OCI-LY7 (cell line): ENCODE measurements around the gene PAPOLG. TPM values are rescaled to one million over a fixed set of nuclear protein-coding genes. Genes with fewer than 3 reads are reported as not detected.

ENCODE experiments used
- Bru-seq: library from RNA; stranded (reverse); fragments of 400-500 nt; gene quantifications from one replicate; lab custom pipeline; 2021; lab: Mats Ljungman, UMichigan
- BruChase-seq, 2 experiments: library from RNA; stranded (reverse); fragments of 400-500 nt; gene quantifications; one replicate each; lab custom pipeline; 2021; lab: Mats Ljungman, UMichigan
- BruUV-seq: library from RNA; stranded (reverse); fragments of 400-500 nt; replicated peaks from 2 replicates; lab custom pipeline; 2021; lab: Mats Ljungman, UMichigan
- CTCF ChIA-PET: fragments of 300-600 bp; sonication (Branson Sonifier 250); formaldehyde crosslinking; loops from one replicate; lab custom pipeline; 2022; ENCODE audit warnings: antibody characterized with exemption; ENCODE audit not compliant: unreplicated experiment; lab: Charles Lee
- POLR2A ChIA-PET: fragments of 300-600 bp; sonication (Branson Sonifier 250); formaldehyde crosslinking; loops from one replicate; lab custom pipeline; 2022; ENCODE audit warnings: antibody characterized with exemption; lab: Charles Lee
- DNase-seq: peaks from one replicate; pipeline ENCODE4 v3.0.0-alpha.2; 2015; ENCODE audit warnings: low spot score
- H2AFZ ChIP-seq: fragments of 200-600 bp; sonication (generic), shearing (Covaris generic); 2 replicates; pipeline ENCODE4 v1.6.1; 2014; ENCODE audit warnings: mild to moderate bottlenecking, antibody characterized with exemption, low read length, moderate library complexity
- H3K27ac ChIP-seq: fragments of 200-600 bp; sonication (generic); 2 replicates; pipeline ENCODE4 v1.5.1; 2014; ENCODE audit warnings: mixed run types, low read depth, mild to moderate bottlenecking, moderate library complexity, low read length, inconsistent platforms; ENCODE audit not compliant: poor library complexity, severe bottlenecking
- H3K36me3 ChIP-seq: fragments of 200-600 bp; sonication (generic); 2 replicates; pipeline ENCODE4 v1.6.1; 2014; ENCODE audit warnings: mild to moderate bottlenecking, antibody characterized with exemption, low read length, moderate library complexity, mixed read lengths; ENCODE audit not compliant: insufficient read depth
- H3K4me1 ChIP-seq: fragments of 200-600 bp; sonication (generic); 2 replicates; pipeline ENCODE4 v1.5.1; 2014; ENCODE audit warnings: mild to moderate bottlenecking, low read length; ENCODE audit not compliant: insufficient read depth, poor library complexity, severe bottlenecking
- H3K4me2 ChIP-seq: fragments of 200-600 bp; sonication (generic); 2 replicates; pipeline ENCODE4 v1.6.1; 2014; ENCODE audit warnings: mild to moderate bottlenecking, low read length
- H3K4me3 ChIP-seq: fragments of 200-600 bp; sonication (generic); 2 replicates; pipeline ENCODE4 v1.5.1; 2014; ENCODE audit warnings: mild to moderate bottlenecking, low read depth, low read length; ENCODE audit not compliant: poor library complexity, severe bottlenecking
- H3K79me2 ChIP-seq: fragments of 200-600 bp; sonication (generic); 2 replicates; pipeline ENCODE4 v1.6.1; 2016; ENCODE audit warnings: low read depth, mild to moderate bottlenecking, low read length, moderate library complexity, mixed read lengths; ENCODE audit not compliant: insufficient read depth
- H3K9me2 ChIP-seq: fragments of 200-600 bp; sonication (generic); 2 replicates; pipeline ENCODE4 v1.6.1; 2016; ENCODE audit warnings: mild to moderate bottlenecking, low read length, mixed read lengths; ENCODE audit not compliant: insufficient read depth
- H3K9me3 ChIP-seq: fragments of 200-600 bp; sonication (generic); 2 replicates; pipeline ENCODE4 v1.6.1; 2014; ENCODE audit warnings: mild to moderate bottlenecking, mixed run types, low read length, mixed read lengths
- H4K20me1 ChIP-seq: fragments of 200-600 bp; sonication (generic); 2 replicates; pipeline ENCODE4 v1.6.1; 2014; ENCODE audit warnings: mild to moderate bottlenecking, antibody characterized with exemption, low read length, moderate library complexity, mixed read lengths; ENCODE audit not compliant: insufficient read depth
- EZH2phosphoT487 ChIP-seq: fragments of 200-600 bp; sonication (generic); IDR thresholded peaks from 2 replicates; pipeline ENCODE4 v1.6.1; 2018; ENCODE audit warnings: low read depth, borderline replicate concordance, mild to moderate bottlenecking, mixed run types, antibody characterized with exemption, low read length, moderate library complexity, mixed read lengths
- intact Hi-C: fragments of 100-400 bp; cut with micrococcal nuclease; formaldehyde crosslinking; loops from one replicate; pipeline ENCODE4 v1.10.0; 2022; ENCODE audit not compliant: unreplicated experiment
- long read RNA-seq: library from polyadenylated mRNA; stranded (forward); transcript quantifications from one replicate; pipeline ENCODE4 v2.0.0, GENCODE V29; 2022
- total RNA-seq, 2 experiments: library from RNA; depleted of rRNA in 1 of 2; stranded (reverse); fragments of >200 nt in 1 of 2; shearing (Covaris generic) in 1 of 2; gene quantifications; 2 replicates each; pipeline ENCODE4 v1.2.3, GENCODE V29; 2014 to 2022
- TF ChIP-seq, protein P1 (sequence below): fragments of 200-600 bp; sonication (generic); conservative IDR thresholded peaks from 2 replicates; pipeline ENCODE4 v1.5.1; 2014; ENCODE audit warnings: mild to moderate bottlenecking, antibody characterized with exemption, low read length, moderate library complexity, mixed read lengths

Gene PAPOLG
- total RNA-seq (2014; rRNA removed; shearing (Covaris generic)) (9.6 and 15.0 TPM in 2 replicates), total RNA-seq (2022) (14.6 and 21.9 TPM in 2 replicates), Bru-seq, nascent RNA (percentile 75 among the genes with signal in this experiment), BruChase-seq, experiment 1, labeled RNA remaining after a 6-hour chase (percentile 67 among the genes with signal in this experiment), BruChase-seq, experiment 2, labeled RNA remaining after a 2-hour chase (percentile 75 among the genes with signal in this experiment)
- long read RNA-seq, full-length matches to known transcripts, result 22 of 34 reads
- long read RNA-seq, partial matches to known transcripts, result 2 of 34 reads
- long read RNA-seq, other reads (novel, unspliced or antisense), result 10 of 34 reads

DNA sequence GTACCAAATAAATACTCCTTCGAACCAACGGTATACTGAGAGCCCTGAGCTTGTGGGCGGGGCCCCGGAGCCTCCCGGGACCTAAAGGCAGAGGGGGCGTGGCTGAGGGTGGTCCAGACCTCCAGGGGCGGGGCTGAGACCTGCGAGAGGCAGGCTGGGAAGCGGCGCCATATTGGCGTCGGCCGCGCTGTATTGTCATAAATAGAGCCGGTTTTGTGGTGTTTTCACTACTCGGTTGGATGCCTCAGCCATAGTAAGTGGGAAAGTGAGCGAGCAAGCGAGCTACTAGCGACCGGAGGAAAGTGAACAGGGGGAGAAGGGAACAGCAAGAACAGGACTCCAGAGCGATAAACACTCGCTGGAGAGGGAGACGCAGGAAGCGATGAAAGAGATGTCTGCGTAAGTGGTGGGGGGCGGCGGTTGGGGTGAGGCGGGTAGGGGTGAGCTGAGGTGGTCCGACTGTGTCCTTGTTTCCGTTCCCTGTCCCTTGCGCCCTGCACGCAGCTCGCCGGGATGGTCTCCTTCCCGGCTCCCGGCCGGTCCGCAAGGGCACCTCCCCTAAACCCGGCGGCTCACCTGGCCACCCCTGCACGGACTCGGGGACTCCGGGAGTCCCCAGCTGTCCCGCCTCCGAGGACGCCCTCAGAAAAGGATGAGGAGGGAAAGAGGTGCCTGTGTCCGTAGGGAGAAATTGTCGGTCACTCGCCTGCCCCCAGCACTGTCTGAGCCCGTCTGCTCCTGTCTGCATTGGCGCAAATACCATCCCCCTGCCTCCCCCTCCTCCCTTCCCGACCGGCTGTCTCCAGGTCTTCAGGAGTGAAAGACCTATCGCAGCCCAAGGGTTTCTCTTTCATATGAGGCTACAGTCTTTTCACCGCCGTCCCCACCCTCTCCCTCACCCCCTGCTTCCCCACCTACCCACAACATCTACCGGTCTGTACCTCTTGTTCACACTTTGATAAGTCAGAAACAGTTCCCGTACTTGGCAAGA, at the start of gene PAPOLG:
Gene PAPOLG (plus strand): TSS at position 172 of the 991 bp plus-strand sequence. CDS start 211 bp downstream, at position 383.
- Histone ChIP-seq H3K27ac (peak within 1 kb of the TSS; percentile 67), H2AFZ (peak within 1 kb of the TSS; percentile 97), H3K9me2 (no peaks in the 10 kb centered on the region), H4K20me1 (peaks cover 5% of the 10 kb centered on the region; the same call in 1 of the 2 replicates), H3K36me3 (peaks cover 28% of the 10 kb centered on the region), H3K4me2 (peak within 1 kb of the TSS; percentile 98), H3K4me3 (peak within 1 kb of the TSS; percentile 92), H3K4me1 (peaks cover 17% of the 10 kb centered on the region), H3K9me3 (no peaks in the 10 kb centered on the region), H3K79me2 (peaks cover 35% of the 10 kb centered on the region)
- BruUV-seq, result no TSS peak
- CTCF ChIA-PET, result no interaction called here
- intact Hi-C loops, result no loop called here
- DNase-seq, result peak; percentile 98
- TF ChIP-seq, protein P1, sequence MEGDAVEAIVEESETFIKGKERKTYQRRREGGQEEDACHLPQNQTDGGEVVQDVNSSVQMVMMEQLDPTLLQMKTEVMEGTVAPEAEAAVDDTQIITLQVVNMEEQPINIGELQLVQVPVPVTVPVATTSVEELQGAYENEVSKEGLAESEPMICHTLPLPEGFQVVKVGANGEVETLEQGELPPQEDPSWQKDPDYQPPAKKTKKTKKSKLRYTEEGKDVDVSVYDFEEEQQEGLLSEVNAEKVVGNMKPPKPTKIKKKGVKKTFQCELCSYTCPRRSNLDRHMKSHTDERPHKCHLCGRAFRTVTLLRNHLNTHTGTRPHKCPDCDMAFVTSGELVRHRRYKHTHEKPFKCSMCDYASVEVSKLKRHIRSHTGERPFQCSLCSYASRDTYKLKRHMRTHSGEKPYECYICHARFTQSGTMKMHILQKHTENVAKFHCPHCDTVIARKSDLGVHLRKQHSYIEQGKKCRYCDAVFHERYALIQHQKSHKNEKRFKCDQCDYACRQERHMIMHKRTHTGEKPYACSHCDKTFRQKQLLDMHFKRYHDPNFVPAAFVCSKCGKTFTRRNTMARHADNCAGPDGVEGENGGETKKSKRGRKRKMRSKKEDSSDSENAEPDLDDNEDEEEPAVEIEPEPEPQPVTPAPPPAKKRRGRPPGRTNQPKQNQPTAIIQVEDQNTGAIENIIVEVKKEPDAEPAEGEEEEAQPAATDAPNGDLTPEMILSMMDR, result no peak
- no peak for TF ChIP-seq EZH2phosphoT487
- POLR2A ChIA-PET, result interaction anchor here (0.5 to 1.9 kb wide), 23 partner anchors 8 to 1492 kb away, joined by 3 to 14 read pairs (median 3); partner anchors contain the start of genes PEX13 and PUS10

DNA sequence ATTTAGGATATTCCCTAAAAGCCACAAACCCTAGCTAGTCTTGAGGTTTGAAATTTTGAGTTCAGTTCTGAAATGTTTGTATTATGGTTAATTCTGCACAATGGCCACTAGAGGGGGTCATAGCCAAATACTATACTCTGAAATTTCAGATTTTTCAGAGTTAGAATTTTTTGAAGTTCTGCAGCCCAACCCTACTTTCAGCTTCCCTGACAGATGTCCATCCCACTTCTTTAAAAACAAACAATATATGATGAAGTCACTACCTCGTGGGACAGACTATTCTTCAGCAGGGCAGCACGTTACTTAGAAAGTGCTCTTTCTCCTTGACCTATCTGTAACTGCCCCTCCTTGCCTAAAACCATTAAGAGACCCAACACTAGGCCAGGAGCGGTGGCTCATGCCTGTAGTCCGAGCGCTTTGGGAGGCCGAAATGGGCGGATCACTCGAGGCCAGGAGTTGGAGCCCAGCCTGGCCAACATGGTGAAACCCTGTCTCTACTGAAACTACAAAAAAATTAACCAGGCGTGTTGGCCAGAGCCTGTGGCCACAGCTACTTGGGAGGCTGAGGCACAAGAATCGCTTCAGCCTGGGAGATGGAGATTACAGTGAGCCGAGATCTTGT, 48.2 kb upstream of the PAPOLG start:
- no peaks in the 10 kb centered on the region for H3K9me2 ChIP-seq
- H3K4me1 ChIP-seq, result no peaks in the 10 kb centered on the region
- intact Hi-C loops, result loop anchor here (1.0 to 5.0 kb wide), 2 partner anchors 84 to 291 kb away; no protein-coding TSS in a partner anchor
- H3K36me3 ChIP-seq, result no peaks in the 10 kb centered on the region
- H2AFZ ChIP-seq, result no peak overlapping the region
- no peaks in the 10 kb centered on the region for H3K79me2 ChIP-seq
- peak; percentile 68 for DNase-seq
- no TSS peak for BruUV-seq
- no peaks in the 10 kb centered on the region for H3K9me3 ChIP-seq
- H3K4me2 ChIP-seq, result no peak overlapping the region
- ChIA-PET CTCF (interaction anchor here (0.8 kb wide), 1 partner anchor 32 kb away, joined by 5 read pairs; no protein-coding TSS in a partner anchor), POLR2A (interaction anchor here (0.6 kb wide), 1 partner anchor 56 kb away, joined by 6 read pairs; no protein-coding TSS in a partner anchor)
- H3K4me3 ChIP-seq, result no peak overlapping the region
- H4K20me1 ChIP-seq, result no peaks in the 10 kb centered on the region
- H3K27ac ChIP-seq, result no peak overlapping the region
- TF ChIP-seq, protein P1, result peak; percentile 96
- TF ChIP-seq EZH2phosphoT487, result no peak
